Measurements from ENCODE around the gene PIAS1. TPM values are rescaled to one million over a fixed set of nuclear protein-coding genes. Genes with fewer than 3 reads are reported as not detected.
A peak's percentile ranks its signal among the peaks of the same experiment; 100 is the strongest.

The PIAS1 gene
- total RNA-seq, 2 experiments from 2014 or later, result 26.7 to 45.8 TPM

DNA sequence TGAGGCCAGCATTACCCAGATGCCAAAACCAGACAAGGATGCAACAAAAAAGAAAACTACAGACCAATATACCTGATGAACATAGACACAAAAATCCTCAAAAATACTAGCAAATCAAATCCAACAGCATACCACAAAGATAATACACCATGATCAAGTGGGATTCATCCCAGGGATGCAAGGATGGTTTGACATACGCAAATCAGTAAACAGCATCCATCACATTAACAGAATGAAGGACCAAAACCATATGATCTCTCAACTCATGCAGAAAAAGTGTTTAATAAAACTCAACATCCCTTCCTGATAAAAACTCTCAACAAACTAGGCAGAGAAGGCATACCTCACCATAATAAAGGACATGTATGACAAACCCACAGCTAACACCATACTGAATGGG is 14.0 kb upstream of the PIAS1 start:
- Mint-ChIP-seq H3K36me3 (ENCODE audit: low read depth) (no peaks in the 10 kb centered on the region), H3K9me3 (ENCODE audit: low read depth) (no peaks in the 10 kb centered on the region), H3K27ac (no peak overlapping the region), H3K4me1 (no peaks in the 10 kb centered on the region), H3K4me3 (no peak overlapping the region), H3K27me3 (peaks cover 13% of the 10 kb centered on the region)
- DNase-seq, result no peak
- ChIA-PET CTCF (no interaction called here), POLR2A (no interaction called here)
- intact Hi-C loops (cut with DNase I, micrococcal nuclease), result no loop called here
- ATAC-seq, result no peak

DNA sequence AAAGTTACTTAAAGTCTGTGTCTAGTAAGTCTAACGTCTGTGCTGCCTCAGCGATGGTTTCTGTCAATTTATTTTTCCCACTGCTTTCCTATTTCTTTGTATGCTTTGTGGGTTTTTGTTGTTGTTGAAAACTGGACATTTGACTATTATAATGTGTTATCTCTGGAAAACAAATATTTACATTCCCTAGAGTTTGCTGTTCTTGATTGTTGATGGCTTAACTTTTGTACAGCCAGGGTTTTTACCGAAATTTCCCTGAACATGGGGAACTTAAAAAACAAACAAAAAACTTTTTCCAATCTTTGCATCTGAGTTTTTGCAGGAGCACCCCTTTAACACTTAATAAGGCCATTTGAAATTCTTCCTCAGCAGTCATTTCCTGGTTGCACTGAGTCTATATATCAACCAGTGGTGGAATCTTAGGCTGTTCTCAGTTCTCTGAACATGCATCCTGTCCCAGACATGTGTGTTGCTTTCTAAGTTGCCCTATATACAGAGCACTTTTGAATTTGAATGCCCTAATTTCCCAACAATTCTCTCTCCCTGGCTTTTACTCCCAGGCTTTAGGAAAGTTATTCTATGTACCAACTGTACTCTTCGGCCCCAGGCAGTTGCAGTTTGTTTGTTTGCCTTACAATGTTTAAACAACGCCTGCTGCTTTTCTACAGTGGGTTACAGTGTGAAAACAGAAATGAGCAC is 11.8 kb upstream of the PIAS1 start:
- intact Hi-C loops (cut with DNase I, micrococcal nuclease), result no loop called here
- H3K27me3 Mint-ChIP-seq, result peaks cover 8% of the 10 kb centered on the region
- no peaks in the 10 kb centered on the region for H3K36me3 Mint-ChIP-seq (ENCODE audit: low read depth)
- POLR2A ChIA-PET, result no interaction called here
- H3K4me3 Mint-ChIP-seq, result no peak overlapping the region
- DNase-seq (no peak), ATAC-seq (no peak)
- no peak overlapping the region for H3K27ac Mint-ChIP-seq
- CTCF ChIA-PET, result no interaction called here
- no peaks in the 10 kb centered on the region for H3K9me3 Mint-ChIP-seq (ENCODE audit: low read depth)
- H3K4me1 Mint-ChIP-seq, result no peaks in the 10 kb centered on the region

DNA sequence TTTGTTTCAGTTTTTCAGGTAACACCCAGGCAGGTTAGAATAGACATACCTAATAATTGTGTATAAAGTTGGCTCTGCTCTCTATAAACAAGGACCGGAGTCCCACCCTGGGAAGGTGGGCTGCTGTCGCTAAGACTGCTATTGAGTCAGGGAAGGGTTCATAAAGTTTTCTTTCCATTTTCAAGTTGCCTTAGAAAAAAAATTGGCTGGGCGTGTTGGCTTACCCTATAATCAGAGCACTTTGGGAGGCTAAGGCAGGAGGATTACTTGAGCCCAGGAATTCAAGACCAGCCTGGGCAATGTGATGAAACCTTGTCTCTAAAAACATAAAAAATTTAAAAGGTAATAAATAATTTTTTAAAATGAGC is 11.3 kb upstream of the PIAS1 start:
- Mint-ChIP-seq H3K27me3 (peaks cover 4% of the 10 kb centered on the region), H3K36me3 (ENCODE audit: low read depth) (no peaks in the 10 kb centered on the region), H3K4me3 (no peak overlapping the region), H3K4me1 (no peaks in the 10 kb centered on the region), H3K27ac (no peak overlapping the region), H3K9me3 (ENCODE audit: low read depth) (no peaks in the 10 kb centered on the region)
- intact Hi-C loops (cut with DNase I, micrococcal nuclease), result no loop called here
- ATAC-seq (no peak), DNase-seq (no peak)
- ChIA-PET CTCF (interaction anchor here (0.7 kb wide), 1 partner anchor 1397 kb away, joined by 3 read pairs; no protein-coding TSS in a partner anchor), POLR2A (no interaction called here)

DNA sequence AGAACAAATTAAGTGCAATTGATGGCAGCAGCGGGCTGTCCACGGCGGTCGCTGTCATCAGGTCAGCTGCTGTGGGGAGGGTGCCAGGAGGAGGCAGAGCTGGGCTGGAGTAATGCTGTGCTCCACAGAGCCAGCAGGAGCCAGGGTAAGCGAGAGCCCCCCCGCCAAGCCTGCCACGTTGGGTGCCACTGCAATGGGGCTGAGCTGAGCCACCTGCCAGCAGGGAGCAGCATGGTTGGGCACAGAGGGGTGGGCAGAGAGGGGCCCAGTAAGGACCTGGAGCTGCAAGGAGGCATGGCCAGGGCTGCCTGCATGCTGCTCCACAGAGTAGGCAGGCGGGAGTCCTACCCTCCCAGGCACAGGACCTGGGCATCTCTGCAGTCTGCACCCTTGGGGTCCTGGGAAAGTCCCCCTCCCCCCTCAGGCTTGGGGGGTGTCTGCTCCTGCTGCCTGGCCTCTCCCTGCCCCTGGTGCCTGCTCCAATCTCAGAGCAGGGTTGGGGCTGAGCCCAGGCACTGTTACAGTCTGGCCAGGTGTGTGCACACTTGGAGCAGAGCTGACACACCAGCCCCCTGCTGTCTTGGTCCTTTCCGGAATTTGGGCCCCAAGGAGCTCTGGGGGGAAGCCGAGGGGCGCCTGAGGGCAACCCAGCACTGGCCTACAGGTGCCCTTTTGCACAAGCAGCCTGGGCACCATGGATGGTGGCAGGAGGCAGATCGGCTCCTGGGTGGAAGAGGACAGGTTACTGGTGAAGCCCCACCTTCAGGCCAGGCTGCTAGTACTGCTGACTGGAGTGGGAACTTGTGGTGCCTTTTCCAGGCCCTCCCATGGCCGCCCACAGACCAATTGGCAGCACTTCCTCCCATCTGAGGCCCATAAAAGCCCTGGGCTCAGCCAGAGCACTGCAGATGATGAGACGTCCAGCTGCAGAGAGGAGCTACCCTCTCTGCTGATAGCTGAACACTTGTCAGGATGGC is 8.5 kb upstream of the PIAS1 start:
- Mint-ChIP-seq H3K27me3 (peaks cover 2% of the 10 kb centered on the region), H3K27ac (no peak overlapping the region), H3K9me3 (ENCODE audit: low read depth) (no peaks in the 10 kb centered on the region), H3K36me3 (ENCODE audit: low read depth) (no peaks in the 10 kb centered on the region), H3K4me3 (no peak overlapping the region), H3K4me1 (no peaks in the 10 kb centered on the region)
- intact Hi-C loops (cut with DNase I, micrococcal nuclease), result no loop called here
- ATAC-seq (no peak), DNase-seq (no peak)
- POLR2A ChIA-PET, result no interaction called here
- CTCF ChIA-PET, result interaction anchor here (0.6 to 1.1 kb wide), 2 partner anchors 48 to 165 kb away, joined by 3 read pairs; no protein-coding TSS in a partner anchor

DNA sequence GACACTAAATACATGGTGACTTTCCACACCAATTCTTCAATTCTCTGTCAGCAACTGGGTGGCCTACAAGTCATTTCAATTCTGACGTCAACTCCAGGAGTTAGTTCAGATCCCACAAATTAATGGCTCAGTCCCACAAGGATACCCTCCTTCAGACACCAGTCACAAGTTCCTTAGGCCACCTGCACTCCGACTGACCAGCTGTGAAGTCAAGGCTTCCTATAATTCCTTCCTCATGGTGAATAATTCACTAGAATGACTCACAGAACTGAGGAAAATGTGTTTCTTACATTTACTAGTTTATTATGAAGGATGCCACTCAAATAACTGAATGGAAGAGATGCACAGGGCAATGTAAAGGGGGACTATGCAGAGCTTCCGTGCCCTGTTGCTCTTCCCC is 6.3 kb upstream of the PIAS1 start:
- Mint-ChIP-seq H3K27ac (no peak overlapping the region), H3K4me1 (peaks cover 4% of the 10 kb centered on the region), H3K27me3 (peaks cover 16% of the 10 kb centered on the region), H3K36me3 (ENCODE audit: low read depth) (no peaks in the 10 kb centered on the region), H3K4me3 (no peak overlapping the region), H3K9me3 (ENCODE audit: low read depth) (no peaks in the 10 kb centered on the region)
- CTCF ChIA-PET, result interaction anchor here (0.5 to 0.6 kb wide), 2 partner anchors 183 to 679 kb away, joined by 3 read pairs; no protein-coding TSS in a partner anchor
- DNase-seq (no peak), ATAC-seq (no peak)
- intact Hi-C loops (cut with DNase I, micrococcal nuclease), result no loop called here
- POLR2A ChIA-PET, result no interaction called here

DNA sequence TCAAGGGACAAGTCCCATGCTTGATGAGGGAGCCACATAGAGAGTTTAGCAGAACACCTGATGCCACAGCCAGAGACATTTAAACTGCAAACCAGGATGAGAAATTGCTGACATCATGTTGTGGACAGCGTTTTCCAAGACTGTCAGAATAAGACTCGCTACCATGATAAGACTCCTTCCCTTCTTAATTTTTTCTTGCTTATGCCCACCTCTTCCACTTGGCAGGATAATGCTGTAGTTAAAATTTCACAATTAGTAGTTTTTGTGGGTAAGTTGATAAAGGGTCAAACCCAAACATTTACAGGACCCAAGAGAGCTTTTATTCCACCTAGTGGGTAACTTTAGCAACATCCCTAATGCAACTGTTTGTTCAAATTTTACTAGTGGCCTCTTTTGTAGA is 3.0 kb upstream of the PIAS1 start:
- CTCF ChIA-PET, result no interaction called here
- H3K9me3 Mint-ChIP-seq (ENCODE audit: low read depth), result no peaks in the 10 kb centered on the region
- POLR2A ChIA-PET, result interaction anchor here (0.6 kb wide), 1 partner anchor 103 kb away, joined by 3 read pairs; no protein-coding TSS in a partner anchor

DNA sequence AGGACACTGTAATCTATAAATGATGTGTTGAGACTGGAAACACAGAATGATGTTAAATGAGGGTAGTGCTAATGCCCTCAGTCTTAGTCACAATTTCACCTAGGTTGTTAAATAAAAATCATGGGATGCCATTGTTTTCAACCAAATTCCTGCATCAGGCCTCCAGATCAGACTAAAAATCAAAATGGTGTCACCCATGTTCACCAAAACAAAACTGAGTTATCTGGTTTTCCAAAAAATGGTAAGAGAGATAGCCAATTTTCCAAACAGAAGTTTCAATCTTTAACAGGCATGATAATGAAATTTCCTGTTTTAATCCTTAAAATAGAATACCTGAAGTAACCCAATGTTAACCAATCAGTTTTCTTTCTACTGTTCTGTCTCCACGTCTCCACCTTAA is 2.2 kb upstream of the PIAS1 start:
- DNase-seq (no peak), ATAC-seq (no peak)
- H3K27me3 Mint-ChIP-seq, result peaks cover 16% of the 10 kb centered on the region
- intact Hi-C loops (cut with DNase I, micrococcal nuclease), result loop anchor here in 1 of 2 experiments (5.0 to 10.0 kb wide), 2 partner anchors 800 to 1113 kb away; partner anchors contain the start of genes AAGAB, GLCE and IQCH
- no peak overlapping the region for H3K4me3 Mint-ChIP-seq
- H3K9me3 Mint-ChIP-seq (ENCODE audit: low read depth), result no peaks in the 10 kb centered on the region
- POLR2A ChIA-PET, result interaction anchor here (0.6 kb wide), 1 partner anchor 102 kb away, joined by 3 read pairs; no protein-coding TSS in a partner anchor
- H3K4me1 Mint-ChIP-seq, result peaks cover 28% of the 10 kb centered on the region
- H3K36me3 Mint-ChIP-seq (ENCODE audit: low read depth), result peaks cover 2% of the 10 kb centered on the region
- CTCF ChIA-PET, result no interaction called here
- H3K27ac Mint-ChIP-seq, result no peak overlapping the region

More for the DNA sequence above, 3.0 kb upstream of the PIAS1 start:
- DNase-seq (no peak), ATAC-seq (no peak)
- Mint-ChIP-seq H3K27me3 (peaks cover 16% of the 10 kb centered on the region), H3K36me3 (ENCODE audit: low read depth) (no peaks in the 10 kb centered on the region), H3K4me3 (no peak overlapping the region), H3K27ac (no peak overlapping the region), H3K4me1 (peaks cover 20% of the 10 kb centered on the region)
- intact Hi-C loops (cut with DNase I, micrococcal nuclease), result loop anchor here in 1 of 2 experiments (5.0 to 10.0 kb wide), 2 partner anchors 799 to 1114 kb away; partner anchors contain the start of genes AAGAB, GLCE and IQCH

DNA sequence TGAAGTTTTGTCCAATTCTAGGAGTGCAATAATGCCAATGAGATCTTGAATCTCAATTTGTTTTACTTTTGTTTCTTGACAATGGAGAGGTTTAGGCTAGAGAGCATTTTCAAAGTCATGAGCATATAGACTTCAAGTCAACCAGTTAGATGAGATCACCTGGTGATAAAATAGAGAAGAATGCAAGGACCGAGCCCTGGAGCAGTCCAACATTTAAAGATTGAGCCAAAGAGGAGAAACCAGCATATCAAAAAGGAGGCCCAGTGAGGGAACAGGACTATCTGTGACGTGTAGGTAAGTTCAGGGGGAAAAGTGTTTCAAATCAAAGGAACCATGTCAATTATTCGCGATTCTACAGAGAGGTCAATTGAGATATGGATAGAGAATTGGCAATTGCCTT is 1.7 kb upstream of the PIAS1 start:
- no peak overlapping the region for H3K4me3 Mint-ChIP-seq

DNA sequence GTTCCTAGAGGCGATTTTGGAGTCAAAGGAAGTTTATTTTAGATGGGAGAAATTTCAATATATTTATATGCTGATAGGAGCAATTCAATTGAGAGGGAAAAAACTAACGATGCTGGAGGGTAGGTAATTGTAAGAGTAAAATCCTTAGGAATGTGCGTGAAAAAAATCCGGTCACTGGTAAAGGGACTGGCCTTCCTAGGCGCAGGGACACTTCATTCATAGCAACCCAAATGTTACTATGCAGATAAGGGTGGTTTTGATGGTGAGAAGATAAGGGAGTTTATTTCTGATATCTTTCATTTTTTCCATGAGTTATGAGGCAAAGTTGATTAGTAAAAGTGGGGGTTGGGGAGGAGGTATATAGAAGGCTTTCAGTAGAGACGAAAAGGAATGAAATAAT is 1.1 kb upstream of the PIAS1 start:
- H3K27me3 Mint-ChIP-seq, result peaks cover 16% of the 10 kb centered on the region
- no peak overlapping the region for H3K27ac Mint-ChIP-seq
- no peak for DNase-seq
- H3K4me3 Mint-ChIP-seq, result no peak overlapping the region
- H3K36me3 Mint-ChIP-seq (ENCODE audit: low read depth), result peaks cover 2% of the 10 kb centered on the region
- peaks cover 39% of the 10 kb centered on the region for H3K4me1 Mint-ChIP-seq
- no peaks in the 10 kb centered on the region for H3K9me3 Mint-ChIP-seq (ENCODE audit: low read depth)
- ChIA-PET POLR2A (no interaction called here), CTCF (interaction anchor here (0.9 kb wide), 1 partner anchor 185 kb away, joined by 3 read pairs; no protein-coding TSS in a partner anchor)
- no peak for ATAC-seq
- intact Hi-C loops (cut with DNase I, micrococcal nuclease), result loop anchor here in 1 of 2 experiments (5.0 to 10.0 kb wide), 2 partner anchors 801 to 1112 kb away; partner anchors contain the start of genes AAGAB, GLCE and IQCH

More for the DNA sequence above, 1.7 kb upstream of the PIAS1 start:
- Mint-ChIP-seq H3K4me1 (peaks cover 34% of the 10 kb centered on the region), H3K36me3 (ENCODE audit: low read depth) (peaks cover 2% of the 10 kb centered on the region), H3K9me3 (ENCODE audit: low read depth) (no peaks in the 10 kb centered on the region), H3K27me3 (peaks cover 16% of the 10 kb centered on the region), H3K27ac (no peak overlapping the region)
- ChIA-PET CTCF (no interaction called here), POLR2A (no interaction called here)
- ATAC-seq (no peak), DNase-seq (no peak)
- intact Hi-C loops (cut with DNase I, micrococcal nuclease), result loop anchor here in 1 of 2 experiments (5.0 to 10.0 kb wide), 2 partner anchors 800 to 1112 kb away; partner anchors contain the start of genes AAGAB, GLCE and IQCH

DNA sequence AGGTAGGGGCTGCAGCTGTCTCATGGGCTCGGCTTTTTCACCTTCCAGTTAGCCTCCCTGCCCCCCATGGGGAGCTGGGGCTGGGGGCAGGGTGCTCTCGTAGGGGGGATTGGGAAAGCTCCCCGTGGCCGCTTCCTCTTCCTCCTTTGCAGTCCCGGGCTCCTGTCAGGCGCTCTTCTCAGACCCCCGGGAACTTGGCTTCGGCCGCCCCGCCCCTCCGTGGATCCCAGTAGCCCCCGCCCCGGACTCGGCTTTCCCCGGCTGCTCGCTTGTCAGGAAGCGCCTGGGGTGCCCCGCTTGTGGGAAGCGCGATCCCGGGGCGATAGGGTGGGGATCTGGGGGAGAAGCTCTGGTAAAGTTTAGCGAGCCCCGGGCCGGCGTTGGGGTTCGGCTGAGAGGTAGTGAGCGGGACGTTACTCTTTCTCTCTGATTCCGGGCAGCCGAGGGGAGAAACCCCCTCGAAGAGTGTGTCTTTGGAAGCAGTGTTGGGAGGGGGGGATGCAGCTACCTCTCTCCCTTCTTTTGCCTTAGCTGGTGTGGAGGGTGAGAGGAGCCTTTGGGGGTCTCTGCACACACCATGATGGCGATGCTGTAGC is 611 bp downstream of the PIAS1 start:
- peak; percentile 67 for DNase-seq
- Mint-ChIP-seq H3K27ac (peak overlapping the region; percentile 95), H3K4me1 (peaks cover 44% of the 10 kb centered on the region), H3K27me3 (peaks cover 14% of the 10 kb centered on the region), H3K4me3 (peak overlapping the region; percentile 86), H3K9me3 (ENCODE audit: low read depth) (no peaks in the 10 kb centered on the region), H3K36me3 (ENCODE audit: low read depth) (peaks cover 2% of the 10 kb centered on the region)
- intact Hi-C loops (cut with DNase I, micrococcal nuclease), result loop anchor here (1.0 to 10.0 kb wide), 14 partner anchors 58 to 1557 kb away; partner anchors contain the start of genes CLN6 (in 2 of the 2), FEM1B (in 2 of the 2), AAGAB (in 1 of the 2) and C15orf61 (in 1 of the 2)
- ChIA-PET POLR2A (interaction anchor here (0.6 to 2.5 kb wide), 3 partner anchors 47 to 175 kb away, joined by 4 to 9 read pairs (median 4); partner anchors contain the start of gene CLN6), CTCF (interaction anchor here (0.8 to 2.1 kb wide), 4 partner anchors 9 to 198 kb away, joined by 3 to 10 read pairs (median 4); no protein-coding TSS in a partner anchor)
- ATAC-seq, result peak; percentile 16

Measured in activated CD4-positive, alpha-beta T cell treated with anti-CD3 and anti-CD28 coated beads for 36 hours (primary cell).